Measurements from ENCODE around the gene KCNA5. TPM values are rescaled to one million over a fixed set of nuclear protein-coding genes. Genes with fewer than 3 reads are reported as not detected.

KCNA5 gene
- total RNA-seq, 4 donors from 2014 or later: 0.38 TPM; not detected in 3

- no peaks in the 10 kb centered on the region for H3K27me3 ChIP-seq
- no peaks in the 10 kb centered on the region for H3K9me3 ChIP-seq
- H3K4me3 ChIP-seq: no peak overlapping the region
- H3K27ac ChIP-seq: no peak overlapping the region
- H3K36me3 ChIP-seq: no peaks in the 10 kb centered on the region
- no peak for TF ChIP-seq CTCF (IDR thresholded peaks at IDR 0.05)
- TF ChIP-seq POLR2A (IDR thresholded peaks at IDR 0.05): no peak
- DNase-seq: no peak
- no peaks in the 10 kb centered on the region for H3K4me1 ChIP-seq
These were observed 51.3 kb downstream of the KCNA5 start for GRCh38 chr12:5094986-5095385.

Other genes with a start within 250 kb of the KCNA5 start
- not detected for gene KCNA1, start 134.0 kb upstream of the KCNA5 start, total RNA-seq

Measured in Peyer's patch (tissue), 4 donors.